DND-41 (cell line): ENCODE data around the gene ECE2.
A peak's percentile ranks its signal among the peaks of the same experiment; 100 is the strongest.

Experiments
- ATAC-seq: fragments of 200-7000 bp; cut with Tn5 transposase; 3 replicates; pipeline ENCODE4 v1.9.1; 2021; ENCODE audit warnings: low read depth; ENCODE audit not compliant: insufficient read depth
- DNase-seq: peaks from one replicate; pipeline ENCODE4 v3.0.0-alpha.2; 2020
- H2AFZ ChIP-seq: 2 replicates; pipeline ENCODE4 v1.6.0; 2012; ENCODE audit warnings: low read depth, low read length
- H3K27ac ChIP-seq: 2 replicates; pipeline ENCODE4 v1.5.1; 2012; ENCODE audit warnings: low read length, inconsistent platforms
- H3K27me3 ChIP-seq: fragments of 200-600 bp; sonication (generic); 2 replicates; pipeline ENCODE4 v1.6.0; 2012; ENCODE audit warnings: low read length, mild to moderate bottlenecking, inconsistent platforms; ENCODE audit not compliant: insufficient read depth, poor library complexity
- H3K36me3 ChIP-seq: 2 replicates; pipeline ENCODE4 v1.5.1; 2012; ENCODE audit warnings: low read length, inconsistent platforms; ENCODE audit not compliant: insufficient read depth
- H3K4me1 ChIP-seq: 2 replicates; pipeline ENCODE4 v1.5.1; 2012; ENCODE audit warnings: mild to moderate bottlenecking, low read length; ENCODE audit not compliant: insufficient read depth
- H3K4me2 ChIP-seq: 2 replicates; pipeline ENCODE4 v1.6.0; 2012; ENCODE audit warnings: mild to moderate bottlenecking, moderate library complexity, low read length, inconsistent platforms; ENCODE audit not compliant: insufficient read depth
- H3K4me3 ChIP-seq, 2 experiments: fragments of 200-600 bp in 1 of 2; shearing (Covaris generic) in 1 of 2; 2 replicates each; pipeline ENCODE4 v1.5.1; 2012 to 2016; ENCODE audit warnings: inconsistent platforms in 2 of 2, low read length in 2 of 2, mild to moderate bottlenecking in 2 of 2, low read depth in 1 of 2, moderate library complexity in 1 of 2
- H3K79me2 ChIP-seq: 2 replicates; pipeline ENCODE4 v1.6.0; 2012; ENCODE audit warnings: low read length, inconsistent platforms; ENCODE audit not compliant: insufficient read depth
- H3K9ac ChIP-seq: 2 replicates; pipeline ENCODE4 v1.6.0; 2012; ENCODE audit warnings: low read depth, mild to moderate bottlenecking, inconsistent platforms, low read length, moderate library complexity
- H3K9me3 ChIP-seq: 2 replicates; pipeline ENCODE4 v1.5.1; 2012; ENCODE audit warnings: low read length, moderate library complexity, mild to moderate bottlenecking, inconsistent platforms; ENCODE audit not compliant: insufficient read depth, severe bottlenecking
- H4K20me1 ChIP-seq: 2 replicates; pipeline ENCODE4 v1.6.0; 2012; ENCODE audit warnings: low read length; ENCODE audit not compliant: insufficient read depth
- CTCF ChIP-seq: IDR thresholded peaks from 2 replicates; pipeline ENCODE4 v1.5.1; 2012; ENCODE audit warnings: borderline replicate concordance, low read length, moderate library complexity, mild to moderate bottlenecking; ENCODE audit not compliant: poor library complexity, severe bottlenecking; ENCODE audit errors: extremely low read depth
- EZH2 ChIP-seq: IDR thresholded peaks from 3 replicates; pipeline ENCODE4 v1.6.1; 2012; ENCODE audit warnings: borderline replicate concordance, low read depth, mild to moderate bottlenecking, moderate library complexity, low read length, inconsistent platforms; ENCODE audit not compliant: severe bottlenecking

The ECE2 gene

DNA sequence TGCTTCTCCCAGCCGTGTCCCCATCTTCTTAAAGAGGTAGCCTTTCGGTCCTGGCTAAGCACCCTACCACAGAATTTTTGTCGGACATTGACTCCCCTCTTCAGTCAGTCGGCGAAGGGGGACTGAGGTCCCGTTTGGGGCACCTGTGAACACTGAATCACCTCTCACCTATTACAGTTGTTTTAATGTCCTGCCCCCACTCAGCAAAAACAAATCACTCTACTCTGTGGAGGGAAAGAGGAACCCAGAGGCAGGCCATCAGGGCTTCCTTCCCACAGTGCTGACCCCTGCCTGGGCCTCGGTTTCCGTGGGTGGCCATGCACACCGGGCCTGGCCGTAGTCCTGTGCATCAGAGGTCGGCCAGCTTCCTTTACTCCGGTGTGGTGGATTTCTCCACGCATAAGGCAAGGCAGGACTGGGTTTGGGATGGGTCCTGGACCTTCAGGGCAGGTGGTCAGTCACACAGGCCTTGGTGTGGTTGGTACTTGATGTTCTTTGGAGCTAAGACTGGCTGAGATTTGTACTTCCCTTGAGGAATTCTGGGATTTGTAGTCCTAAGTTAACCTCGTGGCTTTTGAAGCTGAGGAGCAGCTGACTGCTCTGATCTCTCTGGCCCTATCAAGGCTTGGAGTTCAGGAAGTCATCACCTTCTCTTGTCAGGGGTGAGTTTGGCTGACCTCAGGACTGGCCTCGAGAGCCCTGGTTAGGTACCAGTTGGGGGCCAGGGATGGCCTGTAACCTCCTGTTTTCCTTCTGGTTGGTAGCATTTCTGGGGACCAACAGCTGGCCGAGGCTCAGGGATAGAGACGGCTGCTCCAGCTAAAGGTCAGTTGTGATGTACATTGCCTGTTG, 61.0 kb downstream of the ECE2 start:
- H3K4me1 ChIP-seq = peaks cover 26% of the 10 kb centered on the region
- H3K27ac ChIP-seq = peak overlapping the region; percentile 46
- H3K27me3 ChIP-seq = no peaks in the 10 kb centered on the region
- H3K9ac ChIP-seq = peak overlapping the region; percentile 50
- TF ChIP-seq EZH2 = no peak
- no peak for TF ChIP-seq CTCF
- H4K20me1 ChIP-seq = peaks cover 47% of the 10 kb centered on the region
- H3K4me2 ChIP-seq = peak overlapping the region; percentile 68
- ATAC-seq (0 out of 3 replicates have a peak, but pooled peaks have one; percentile 6), DNase-seq (no peak)
- peak overlapping the region; percentile 20 to 56; a peak in 3 of 4 replicates for H3K4me3 ChIP-seq
- peaks cover 37% of the 10 kb centered on the region for H3K36me3 ChIP-seq
- H3K9me3 ChIP-seq = no peaks in the 10 kb centered on the region
- peaks cover 11% of the 10 kb centered on the region for H3K79me2 ChIP-seq
- H2AFZ ChIP-seq = no peak overlapping the region

GRCh38 chr3:184337399-184337714, 61.5 kb downstream of the ECE2 start, which contains the start of gene FAM131A:
FAM131A (plus strand) TSS chr3:184337600; CDS start chr3:184337631, 31 bp downstream.
- Histone ChIP-seq H3K9ac (peak within 1 kb of the TSS; percentile 50), H3K9me3 (no peaks in the 10 kb centered on the region), H3K4me3 (peak within 1 kb of the TSS; percentile 20 to 56; a peak in 3 of 4 replicates), H3K27me3 (no peaks in the 10 kb centered on the region), H3K4me1 (peaks cover 26% of the 10 kb centered on the region), H4K20me1 (peaks cover 41% of the 10 kb centered on the region), H3K4me2 (peak within 1 kb of the TSS; percentile 68), H2AFZ (no peak within 1 kb of the TSS), H3K27ac (peak within 1 kb of the TSS; percentile 46), H3K79me2 (peaks cover 11% of the 10 kb centered on the region), H3K36me3 (peaks cover 31% of the 10 kb centered on the region)
- DNase-seq (no peak), ATAC-seq (no peak)
- TF ChIP-seq CTCF (no peak), EZH2 (no peak)

GRCh38 chr3:184337981-184338380, 62.2 kb downstream of the ECE2 start:
- Histone ChIP-seq H3K79me2 (peaks cover 11% of the 10 kb centered on the region), H3K9me3 (no peaks in the 10 kb centered on the region), H3K27ac (no peak overlapping the region), H2AFZ (no peak overlapping the region), H3K4me3 (no peak overlapping the region), H3K4me1 (peaks cover 26% of the 10 kb centered on the region), H3K9ac (no peak overlapping the region), H3K27me3 (no peaks in the 10 kb centered on the region), H4K20me1 (peaks cover 34% of the 10 kb centered on the region), H3K4me2 (no peak overlapping the region), H3K36me3 (peaks cover 25% of the 10 kb centered on the region)
- no peak for DNase-seq
- no peak for TF ChIP-seq CTCF
- no peak for TF ChIP-seq EZH2
- ATAC-seq = no peak
